Neuronal stem cell (in vitro differentiated cells): Measurements from ENCODE around the gene MACROD1.

Experiments used
- DNase-seq: peaks from one replicate; pipeline ENCODE4 v3.0.0-alpha.2; 2013; ENCODE audit warnings: low spot score
- H2AFZ ChIP-seq: one replicate; pipeline ENCODE4 v1.6.1; 2013; ENCODE audit warnings: mild to moderate bottlenecking, low read length, inconsistent platforms
- H2AK5ac ChIP-seq: 2 replicates; pipeline ENCODE4 v1.6.1; 2013; ENCODE audit warnings: low read depth, mild to moderate bottlenecking, inconsistent platforms, low read length, moderate library complexity, mixed read lengths
- H2BK120ac ChIP-seq: 2 replicates; pipeline ENCODE4 v1.6.1; 2013; ENCODE audit warnings: low read depth, mild to moderate bottlenecking, inconsistent platforms, low read length, moderate library complexity, mixed read lengths
- H2BK12ac ChIP-seq: one replicate; pipeline ENCODE4 v1.6.1; 2013; ENCODE audit warnings: low read length, inconsistent platforms
- H2BK15ac ChIP-seq: 2 replicates; pipeline ENCODE4 v1.6.1; 2013; ENCODE audit warnings: mild to moderate bottlenecking, low read length, inconsistent platforms, mixed read lengths
- H2BK5ac ChIP-seq: one replicate; pipeline ENCODE4 v1.6.1; 2013; ENCODE audit warnings: inconsistent platforms, mild to moderate bottlenecking, low read length, moderate library complexity
- H3K14ac ChIP-seq: one replicate; pipeline ENCODE4 v1.6.1; 2013; ENCODE audit warnings: low read length, inconsistent platforms
- H3K18ac ChIP-seq: 2 replicates; pipeline ENCODE4 v1.6.1; 2013; ENCODE audit warnings: low read length, inconsistent platforms
- H3K23ac ChIP-seq: 2 replicates; pipeline ENCODE4 v1.6.1; 2013; ENCODE audit warnings: low read depth, mild to moderate bottlenecking, mixed read lengths, low read length, inconsistent platforms; ENCODE audit not compliant: poor library complexity
- H3K27ac ChIP-seq: replicated peaks from 3 replicates; pipeline ENCODE4 v1.5.1; 2013; ENCODE audit warnings: low read length, inconsistent platforms
- H3K27me3 ChIP-seq, 3 experiments: 2 replicates each; pipeline ENCODE4 v1.6.1; 2013; ENCODE audit warnings: low read length in 3 of 3, mild to moderate bottlenecking in 2 of 3, inconsistent platforms in 1 of 3, low read depth in 1 of 3, mixed read lengths in 1 of 3, moderate library complexity in 1 of 3; ENCODE audit not compliant: control insufficient read depth in 3 of 3, insufficient read depth in 3 of 3
- H3K36me3 ChIP-seq, 2 donors: replicated peaks in 1 of 2; 2 replicates each; pipeline ENCODE4 v1.6.1; 2013; ENCODE audit warnings: low read length in 2 of 2; ENCODE audit not compliant: control insufficient read depth in 2 of 2, insufficient read depth in 2 of 2
- H3K4ac ChIP-seq: 2 replicates; pipeline ENCODE4 v1.6.1; 2013; ENCODE audit warnings: inconsistent platforms, mild to moderate bottlenecking, low read length, moderate library complexity
- H3K4me1 ChIP-seq, 2 donors: 1 replicate in 1 of 2; 2 replicates in 1 of 2; pipeline ENCODE4 v1.6.1; 2013; ENCODE audit warnings: low read length in 2 of 2, low read depth in 1 of 2; ENCODE audit not compliant: control insufficient read depth in 2 of 2, insufficient read depth in 1 of 2
- H3K4me2 ChIP-seq: one replicate; pipeline ENCODE4 v1.6.1; 2013; ENCODE audit warnings: mild to moderate bottlenecking, low read length, inconsistent platforms; ENCODE audit not compliant: insufficient read depth, poor library complexity, severe bottlenecking
- H3K4me3 ChIP-seq, 2 donors: 2 replicates each; pipeline ENCODE4 v1.5.1; 2013; ENCODE audit warnings: low read length in 2 of 2, mild to moderate bottlenecking in 2 of 2, inconsistent platforms in 1 of 2, moderate library complexity in 1 of 2
- H3K79me1 ChIP-seq: one replicate; pipeline ENCODE4 v1.6.1; 2013; ENCODE audit warnings: low read depth, mild to moderate bottlenecking, inconsistent platforms, low read length, moderate library complexity
- H3K9ac ChIP-seq: one replicate; pipeline ENCODE4 v1.6.1; 2013; ENCODE audit warnings: mild to moderate bottlenecking, low read depth, low read length, inconsistent platforms; ENCODE audit not compliant: poor library complexity
- H3K9me3 ChIP-seq, 2 donors: replicated peaks in 1 of 2; 2 replicates each; pipeline versions ENCODE3 to v1.6.1; 2013; ENCODE audit warnings: low read length in 2 of 2, mild to moderate bottlenecking in 2 of 2, inconsistent platforms in 1 of 2, low read depth in 1 of 2, mixed read lengths in 1 of 2, moderate library complexity in 1 of 2; ENCODE audit not compliant: control insufficient read depth in 2 of 2, insufficient read depth in 1 of 2
- H4K8ac ChIP-seq: one replicate; pipeline ENCODE4 v1.6.1; 2013; ENCODE audit warnings: low read depth, mild to moderate bottlenecking, inconsistent platforms, low read length, moderate library complexity
- H4K91ac ChIP-seq: one replicate; pipeline ENCODE4 v1.6.1; 2013; ENCODE audit warnings: low read length, low read depth, mild to moderate bottlenecking, inconsistent platforms; ENCODE audit not compliant: poor library complexity
- WGBS, 2 donors: extraction: QIAGEN DNeasy Blood & Tissue Kit; methylation state at CpG; one replicate each; pipeline ENCODE4 v1.1.7; 2013; ENCODE audit warnings: missing lambda C conversion rate in 2 of 2, mixed read lengths in 1 of 2; ENCODE audit not compliant: insufficient read length in 2 of 2, insufficient replicate concordance in 1 of 2; ENCODE audit errors: extremely low coverage in 2 of 2; 5-methylcytosine and 5-hydroxymethylcytosine counted together

The MACROD1 gene

DNA sequence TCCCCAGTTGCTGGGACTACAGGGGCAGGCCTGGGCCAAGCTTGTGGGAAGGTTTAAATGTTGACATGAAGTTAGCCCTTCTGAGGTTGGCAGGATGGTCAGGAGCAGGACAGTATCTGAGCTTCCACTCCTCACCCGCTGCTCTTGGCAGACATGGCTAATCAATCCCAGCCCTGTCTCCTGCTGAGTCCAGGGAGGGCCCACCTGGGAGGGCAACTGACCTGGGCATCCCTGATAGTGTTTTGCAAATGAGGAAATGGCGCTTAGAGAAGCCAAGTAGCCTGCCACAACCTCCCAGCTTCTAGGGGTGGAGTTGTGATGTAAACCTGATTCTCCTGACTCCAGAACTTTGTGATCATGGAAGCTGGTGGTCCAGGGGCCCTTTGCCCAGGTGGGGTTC is 113.5 kb downstream of the MACROD1 start:
- Histone ChIP-seq H2BK12ac (no peak overlapping the region), H2BK15ac (peak overlapping the region; percentile 92), H4K91ac (no peak overlapping the region), H3K27me3 (peaks cover 0 to 7% (median 0%) of the 10 kb centered on the region in 3 experiments), H3K9ac (no peak overlapping the region), H3K4me1 (peaks cover 41 to 43% of the 10 kb centered on the region in 2 donors), H4K8ac (peak overlapping the region; percentile 56), H3K18ac (peak overlapping the region; percentile 73), H3K27ac (no peak overlapping the region), H3K4me2 (peak overlapping the region; percentile 0), H2AK5ac (peak overlapping the region; percentile 73), H2AFZ (no peak overlapping the region), H2BK120ac (no peak overlapping the region), H2BK5ac (no peak overlapping the region), H3K4ac (no peak overlapping the region), H3K23ac (no peak overlapping the region), H3K79me1 (no peaks in the 10 kb centered on the region), H3K36me3 (no peaks in the 10 kb centered on the region), H3K9me3 (no peaks in the 10 kb centered on the region), H3K4me3 (no peak overlapping the region), H3K14ac (no peak overlapping the region)
- no peak for DNase-seq
- WGBS, 2 donors, result no CpG with 5 or more reads among the region's 2 CpGs

DNA sequence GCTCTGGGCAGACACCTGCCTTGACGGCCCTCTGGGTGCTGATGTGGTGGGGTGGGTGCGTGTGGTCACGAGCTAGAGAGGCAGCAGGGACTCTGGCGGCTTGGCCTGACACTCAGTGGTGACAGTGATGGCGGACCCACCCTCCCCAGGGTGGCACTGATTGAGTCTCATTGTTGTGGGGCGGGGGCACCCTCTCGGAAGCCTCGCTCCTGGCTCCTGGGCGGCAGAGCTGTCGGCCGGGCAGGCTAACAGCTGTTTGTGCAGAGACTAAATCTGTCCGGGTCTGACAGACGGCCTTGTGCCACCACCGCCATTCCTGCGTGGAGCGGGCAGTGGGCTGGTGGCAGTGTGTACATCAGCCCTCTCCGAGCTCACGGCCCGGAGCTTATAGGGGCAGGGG is 114.6 kb downstream of the MACROD1 start:
- H3K79me1 ChIP-seq, result no peaks in the 10 kb centered on the region
- H3K18ac ChIP-seq, result no peak overlapping the region
- no peaks in the 10 kb centered on the region for H3K9me3 ChIP-seq
- peak overlapping the region; percentile 85 for H2AK5ac ChIP-seq
- H2BK12ac ChIP-seq, result no peak overlapping the region
- no peaks in the 10 kb centered on the region for H3K36me3 ChIP-seq
- no peak overlapping the region for H3K27ac ChIP-seq
- peak overlapping the region; percentile 78 for H3K23ac ChIP-seq
- H2AFZ ChIP-seq, result no peak overlapping the region
- peak overlapping the region; percentile 9 for H3K9ac ChIP-seq
- H3K27me3 ChIP-seq, result peaks cover 0 to 7% (median 0%) of the 10 kb centered on the region in 3 experiments
- WGBS, 2 donors, result no CpG with 5 or more reads among the region's 19 CpGs
- peak overlapping the region; percentile 6 for H3K4ac ChIP-seq
- H4K91ac ChIP-seq, result no peak overlapping the region
- no peak for DNase-seq
- H2BK5ac ChIP-seq, result no peak overlapping the region
- H3K4me3 ChIP-seq, result no peak overlapping the region
- peak overlapping the region; percentile 77 for H2BK15ac ChIP-seq
- peaks cover 42 to 46% of the 10 kb centered on the region in 2 donors for H3K4me1 ChIP-seq
- peak overlapping the region; percentile 65 for H3K14ac ChIP-seq
- H3K4me2 ChIP-seq, result no peak overlapping the region
- H4K8ac ChIP-seq, result no peak overlapping the region
- no peak overlapping the region for H2BK120ac ChIP-seq

GRCh38 chr11:64049509-64049908 is 116.4 kb downstream of the MACROD1 start:
- Histone ChIP-seq H3K4me1 (peaks cover 27 to 34% of the 10 kb centered on the region in 2 donors), H3K4me3 (no peak overlapping the region), H2BK5ac (peak overlapping the region; percentile 72), H2AFZ (no peak overlapping the region), H3K14ac (no peak overlapping the region), H4K8ac (no peak overlapping the region), H2BK15ac (peak overlapping the region; percentile 91), H2BK120ac (no peak overlapping the region), H3K23ac (peak overlapping the region; percentile 73), H4K91ac (no peak overlapping the region), H3K4ac (peak overlapping the region; percentile 32), H3K36me3 (no peaks in the 10 kb centered on the region), H3K18ac (peak overlapping the region; percentile 88), H2AK5ac (peak overlapping the region; percentile 98), H3K9ac (no peak overlapping the region), H3K27me3 (peaks cover 0 to 4% (median 0%) of the 10 kb centered on the region in 3 experiments), H2BK12ac (no peak overlapping the region), H3K79me1 (no peaks in the 10 kb centered on the region), H3K4me2 (no peak overlapping the region), H3K9me3 (no peaks in the 10 kb centered on the region), H3K27ac (no peak overlapping the region)
- no peak for DNase-seq
- WGBS, 2 donors, result no CpG with 5 or more reads among the region's 8 CpGs

GRCh38 chr11:64048042-64048854 is 117.7 kb downstream of the MACROD1 start:
- no peak overlapping the region for H2BK120ac ChIP-seq
- H4K91ac ChIP-seq, result no peak overlapping the region
- peak overlapping the region; percentile 69 for H3K4ac ChIP-seq
- peak overlapping the region; percentile 93 for H2BK12ac ChIP-seq
- H3K36me3 ChIP-seq, result no peaks in the 10 kb centered on the region
- H3K23ac ChIP-seq, result no peak overlapping the region
- no peaks in the 10 kb centered on the region for H3K79me1 ChIP-seq
- peak overlapping the region; percentile 59 for H3K14ac ChIP-seq
- H3K27ac ChIP-seq, result peak overlapping the region; percentile 73
- no peak for DNase-seq
- peaks cover 18 to 22% of the 10 kb centered on the region in 2 donors for H3K4me1 ChIP-seq
- no CpG with 5 or more reads among the region's 19 CpGs for WGBS, 2 donors
- no peak overlapping the region for H3K4me2 ChIP-seq
- H2AFZ ChIP-seq, result peak overlapping the region; percentile 45
- peak overlapping the region; percentile 57 for H3K9ac ChIP-seq
- peak overlapping the region; percentile 28 for H2BK15ac ChIP-seq
- H3K4me3 ChIP-seq, result no peak overlapping the region
- H3K9me3 ChIP-seq, result no peaks in the 10 kb centered on the region
- peaks cover 0 to 2% (median 0%) of the 10 kb centered on the region in 3 experiments for H3K27me3 ChIP-seq
- no peak overlapping the region for H2BK5ac ChIP-seq
- H4K8ac ChIP-seq, result no peak overlapping the region
- peak overlapping the region; percentile 85 for H3K18ac ChIP-seq
- peak overlapping the region; percentile 98 for H2AK5ac ChIP-seq
